ENCODE data around the gene CHRNG.

CHRNG gene

GRCh38 chr2:232571026-232571474 is 31.6 kb downstream of the CHRNG start:
- DNase-seq (ENCODE audit: low read depth) = no peak
- no peak overlapping the region for H3K4me3 ChIP-seq (ENCODE audit: low read depth, low read length)
- no peak for TF ChIP-seq CTCF (IDR thresholded peaks at IDR 0.05; ENCODE audit: control insufficient read depth, extremely low read depth, insufficient read depth)

- no peak for DNase-seq (ENCODE audit: low read depth)
- no peak for TF ChIP-seq CTCF (IDR thresholded peaks at IDR 0.05; ENCODE audit: control insufficient read depth, extremely low read depth, insufficient read depth)
- no peak overlapping the region for H3K4me3 ChIP-seq (ENCODE audit: low read depth, low read length)
Observed at GRCh38 chr2:232573042-232573441, 33.5 kb downstream of the CHRNG start.

GRCh38 chr2:232573771-232574435 is 34.4 kb downstream of the CHRNG start:
- H3K4me3 ChIP-seq (ENCODE audit: low read depth, low read length) = no peak overlapping the region
- TF ChIP-seq CTCF (IDR thresholded peaks at IDR 0.05; ENCODE audit: control insufficient read depth, extremely low read depth, insufficient read depth) = no peak
- no peak for DNase-seq (ENCODE audit: low read depth)

- DNase-seq (ENCODE audit: low read depth) = no peak
- no peak for TF ChIP-seq CTCF (IDR thresholded peaks at IDR 0.05; ENCODE audit: control insufficient read depth, extremely low read depth, insufficient read depth)
- H3K4me3 ChIP-seq (ENCODE audit: low read depth, low read length) = no peak overlapping the region
Observed at GRCh38 chr2:232574674-232575403, 35.3 kb downstream of the CHRNG start.

GRCh38 chr2:232575404-232575746 is 35.9 kb downstream of the CHRNG start:
- no peak overlapping the region for H3K4me3 ChIP-seq (ENCODE audit: low read depth, low read length)
- TF ChIP-seq CTCF (IDR thresholded peaks at IDR 0.05; ENCODE audit: control insufficient read depth, extremely low read depth, insufficient read depth) = no peak
- no peak for DNase-seq (ENCODE audit: low read depth)

- no peak overlapping the region for H3K4me3 ChIP-seq (ENCODE audit: low read depth, low read length)
- DNase-seq (ENCODE audit: low read depth) = no peak
- TF ChIP-seq CTCF (IDR thresholded peaks at IDR 0.05; ENCODE audit: control insufficient read depth, extremely low read depth, insufficient read depth) = no peak
Observed at GRCh38 chr2:232576995-232577394, 37.5 kb downstream of the CHRNG start.
